HEK293 (cell line): Measurements from ENCODE around the gene VPS26C.

ENCODE experiments used
- CTCF ChIP-seq: fragments of 450-650 bp; formaldehyde crosslinking; IDR thresholded peaks from 2 replicates; pipeline ENCODE4 v1.5.1; 2016; ENCODE audit warnings: missing biosample characterization, missing genetic modification characterization
- ZNF121 ChIP-seq: fragments of 450-650 bp; formaldehyde crosslinking; IDR thresholded peaks from 2 replicates; pipeline ENCODE4 v1.5.1; 2016; ENCODE audit warnings: missing biosample characterization, missing genetic modification characterization
- ZNF16 ChIP-seq: fragments of 450-650 bp; formaldehyde crosslinking; IDR thresholded peaks from 2 replicates; pipeline ENCODE4 v1.5.1; 2016; ENCODE audit warnings: low read depth, missing biosample characterization, missing genetic modification characterization
- ZNF529 ChIP-seq: fragments of 450-650 bp; formaldehyde crosslinking; IDR thresholded peaks from 2 replicates; pipeline ENCODE4 v1.5.1; 2017; ENCODE audit warnings: missing genetic modification characterization, missing biosample characterization; ENCODE audit not compliant: insufficient replicate concordance
- TF ChIP-seq, protein P1 (sequence below): fragments of 450-650 bp; formaldehyde crosslinking; IDR thresholded peaks from 2 replicates; pipeline ENCODE4 v1.5.1; 2017; ENCODE audit warnings: missing biosample characterization, missing genetic modification characterization

DNA sequence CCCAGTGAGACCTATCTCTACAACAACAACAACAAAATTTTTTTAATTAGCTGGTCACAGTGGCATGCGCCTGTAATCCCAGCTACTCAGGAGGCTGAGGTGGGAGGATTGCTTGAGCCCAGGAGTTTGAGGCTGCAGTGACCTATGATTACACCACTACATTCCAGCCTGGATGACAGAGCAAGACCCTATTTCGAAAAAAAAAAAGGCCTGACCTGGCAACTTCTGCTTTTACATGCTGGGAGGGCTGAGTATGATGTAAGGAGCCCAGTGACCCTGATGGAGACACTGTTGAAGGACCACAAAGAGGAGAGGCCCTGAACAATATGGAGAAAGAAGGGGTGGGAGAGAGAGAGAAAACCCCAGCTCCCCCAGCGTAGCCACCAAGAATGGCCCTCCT lies 9.2 kb upstream of the VPS26C start:
- TF ChIP-seq, protein P1, sequence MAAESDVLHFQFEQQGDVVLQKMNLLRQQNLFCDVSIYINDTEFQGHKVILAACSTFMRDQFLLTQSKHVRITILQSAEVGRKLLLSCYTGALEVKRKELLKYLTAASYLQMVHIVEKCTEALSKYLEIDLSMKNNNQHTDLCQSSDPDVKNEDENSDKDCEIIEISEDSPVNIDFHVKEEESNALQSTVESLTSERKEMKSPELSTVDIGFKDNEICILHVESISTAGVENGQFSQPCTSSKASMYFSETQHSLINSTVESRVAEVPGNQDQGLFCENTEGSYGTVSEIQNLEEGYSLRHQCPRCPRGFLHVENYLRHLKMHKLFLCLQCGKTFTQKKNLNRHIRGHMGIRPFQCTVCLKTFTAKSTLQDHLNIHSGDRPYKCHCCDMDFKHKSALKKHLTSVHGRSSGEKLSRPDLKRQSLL: no peak
- TF ChIP-seq ZNF529 (tag by site-specific recombination): no peak
- TF ChIP-seq ZNF16: no peak
- TF ChIP-seq ZNF121: no peak
- TF ChIP-seq CTCF (tag by site-specific recombination): no peak
